Esophagus squamous epithelium (tissue), 4 donors: ENCODE measurements around the gene CLC.

Experiments
- POLR2A ChIP-seq, 4 donors: fragments of 450-650 bp; IDR thresholded peaks; one replicate each; pipeline ENCODE4 v1.6.1; 2017; ENCODE audit warnings: antibody characterized with exemption in 4 of 4, mild to moderate bottlenecking in 4 of 4, moderate library complexity in 3 of 4
- TF ChIP-seq, protein P1 (sequence below), 6 experiments: fragments of 450-650 bp in 4 of 6; fragments of 200-600 bp in 2 of 6; sonication (generic) in 2 of 6; IDR thresholded peaks; one replicate each; pipeline ENCODE4 v1.5.1; 2016 to 2019; ENCODE audit warnings: antibody characterized with exemption in 6 of 6, mild to moderate bottlenecking in 4 of 6, moderate library complexity in 4 of 6

DNA sequence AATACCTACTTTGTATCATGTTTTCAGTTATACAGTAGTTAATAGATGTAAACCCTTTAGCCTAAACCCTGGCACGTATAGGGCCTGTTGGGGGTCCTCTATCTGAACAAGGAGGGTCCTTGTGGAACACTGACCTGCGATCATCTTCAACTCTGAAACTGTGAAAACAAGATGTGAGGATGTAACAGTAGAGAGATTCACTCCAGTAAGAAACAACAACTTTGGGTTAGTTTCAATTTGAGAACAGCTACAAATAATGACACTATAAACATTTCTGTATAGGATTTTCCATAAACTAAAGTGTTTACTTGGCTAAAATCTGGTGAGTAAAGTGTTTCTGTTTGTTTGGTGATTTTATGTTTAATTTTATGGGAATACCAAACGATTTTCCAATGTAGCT is 2.1 kb downstream of the CLC start:
- TF ChIP-seq, protein P1, sequence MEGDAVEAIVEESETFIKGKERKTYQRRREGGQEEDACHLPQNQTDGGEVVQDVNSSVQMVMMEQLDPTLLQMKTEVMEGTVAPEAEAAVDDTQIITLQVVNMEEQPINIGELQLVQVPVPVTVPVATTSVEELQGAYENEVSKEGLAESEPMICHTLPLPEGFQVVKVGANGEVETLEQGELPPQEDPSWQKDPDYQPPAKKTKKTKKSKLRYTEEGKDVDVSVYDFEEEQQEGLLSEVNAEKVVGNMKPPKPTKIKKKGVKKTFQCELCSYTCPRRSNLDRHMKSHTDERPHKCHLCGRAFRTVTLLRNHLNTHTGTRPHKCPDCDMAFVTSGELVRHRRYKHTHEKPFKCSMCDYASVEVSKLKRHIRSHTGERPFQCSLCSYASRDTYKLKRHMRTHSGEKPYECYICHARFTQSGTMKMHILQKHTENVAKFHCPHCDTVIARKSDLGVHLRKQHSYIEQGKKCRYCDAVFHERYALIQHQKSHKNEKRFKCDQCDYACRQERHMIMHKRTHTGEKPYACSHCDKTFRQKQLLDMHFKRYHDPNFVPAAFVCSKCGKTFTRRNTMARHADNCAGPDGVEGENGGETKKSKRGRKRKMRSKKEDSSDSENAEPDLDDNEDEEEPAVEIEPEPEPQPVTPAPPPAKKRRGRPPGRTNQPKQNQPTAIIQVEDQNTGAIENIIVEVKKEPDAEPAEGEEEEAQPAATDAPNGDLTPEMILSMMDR (IDR thresholded peaks at IDR 0.05) = no peak
- TF ChIP-seq POLR2A (IDR thresholded peaks at IDR 0.05) = no peak
